Measurements from ENCODE around the gene STARD13. TPM values are rescaled to one million over a fixed set of nuclear protein-coding genes. Genes with fewer than 3 reads are reported as not detected.

The STARD13 gene
- total RNA-seq, 1 donor, result 11.0 TPM

DNA sequence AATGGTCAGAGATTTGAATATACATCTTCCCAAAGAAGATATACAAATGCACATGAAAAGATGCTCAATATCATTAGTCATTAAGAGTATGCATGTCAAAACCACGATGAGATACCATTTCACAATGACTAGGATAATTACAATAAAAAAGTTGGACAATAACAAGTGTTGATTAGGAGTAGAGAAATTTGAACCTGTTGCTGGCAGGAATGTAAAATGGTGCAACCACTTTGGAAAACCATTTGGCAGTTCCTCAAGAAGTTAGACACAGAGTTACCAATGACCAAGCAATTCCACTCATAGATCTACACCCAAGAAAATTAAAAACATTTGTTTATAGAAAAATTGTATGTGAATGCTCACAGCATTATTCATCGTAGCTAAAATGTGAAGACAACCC, 33.2 kb upstream of the STARD13 start:
- no peak overlapping the region for H3K4me3 ChIP-seq (ENCODE audit: low read depth, low read length)
- DNase-seq (ENCODE audit: low read depth), result no peak
- TF ChIP-seq, protein P1, sequence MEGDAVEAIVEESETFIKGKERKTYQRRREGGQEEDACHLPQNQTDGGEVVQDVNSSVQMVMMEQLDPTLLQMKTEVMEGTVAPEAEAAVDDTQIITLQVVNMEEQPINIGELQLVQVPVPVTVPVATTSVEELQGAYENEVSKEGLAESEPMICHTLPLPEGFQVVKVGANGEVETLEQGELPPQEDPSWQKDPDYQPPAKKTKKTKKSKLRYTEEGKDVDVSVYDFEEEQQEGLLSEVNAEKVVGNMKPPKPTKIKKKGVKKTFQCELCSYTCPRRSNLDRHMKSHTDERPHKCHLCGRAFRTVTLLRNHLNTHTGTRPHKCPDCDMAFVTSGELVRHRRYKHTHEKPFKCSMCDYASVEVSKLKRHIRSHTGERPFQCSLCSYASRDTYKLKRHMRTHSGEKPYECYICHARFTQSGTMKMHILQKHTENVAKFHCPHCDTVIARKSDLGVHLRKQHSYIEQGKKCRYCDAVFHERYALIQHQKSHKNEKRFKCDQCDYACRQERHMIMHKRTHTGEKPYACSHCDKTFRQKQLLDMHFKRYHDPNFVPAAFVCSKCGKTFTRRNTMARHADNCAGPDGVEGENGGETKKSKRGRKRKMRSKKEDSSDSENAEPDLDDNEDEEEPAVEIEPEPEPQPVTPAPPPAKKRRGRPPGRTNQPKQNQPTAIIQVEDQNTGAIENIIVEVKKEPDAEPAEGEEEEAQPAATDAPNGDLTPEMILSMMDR (IDR thresholded peaks at IDR 0.05; ENCODE audit: insufficient read depth, low read length), result no peak

- no peak for DNase-seq (ENCODE audit: low read depth)
- no peak overlapping the region for H3K4me3 ChIP-seq (ENCODE audit: low read depth, low read length)
- TF ChIP-seq, protein P1 (IDR thresholded peaks at IDR 0.05; ENCODE audit: insufficient read depth, low read length), result no peak
These were observed 32.5 kb upstream of the STARD13 start for GRCh38 chr13:33318037-33318436.

GRCh38 chr13:33316890-33317289, 31.3 kb upstream of the STARD13 start:
- H3K4me3 ChIP-seq (ENCODE audit: low read depth, low read length), result no peak overlapping the region
- DNase-seq (ENCODE audit: low read depth), result no peak
- TF ChIP-seq, protein P1 (IDR thresholded peaks at IDR 0.05; ENCODE audit: insufficient read depth, low read length), result no peak

DNA sequence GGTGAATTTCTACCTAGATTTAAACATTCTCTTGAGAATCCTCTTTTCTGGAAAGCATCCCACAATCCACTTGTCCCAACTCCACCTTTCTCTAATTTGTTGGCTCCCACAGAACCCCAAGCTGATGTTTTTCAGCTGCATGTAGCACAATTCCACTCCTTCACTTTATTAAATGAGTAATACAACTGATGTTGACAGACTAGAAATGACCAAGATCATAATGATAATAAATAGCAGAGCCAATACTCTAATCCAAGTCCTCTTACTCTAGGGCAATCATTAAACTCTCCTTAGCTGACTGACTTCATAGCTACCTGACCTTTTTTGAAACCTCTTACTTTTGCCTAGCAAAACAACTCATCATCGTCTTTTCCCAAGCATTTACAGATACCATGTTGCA, 27.9 kb upstream of the STARD13 start:
- TF ChIP-seq, protein P1 (IDR thresholded peaks at IDR 0.05; ENCODE audit: insufficient read depth, low read length), result no peak
- no peak overlapping the region for H3K4me3 ChIP-seq (ENCODE audit: low read depth, low read length)
- no peak for DNase-seq (ENCODE audit: low read depth)

GRCh38 chr13:33312861-33313212, 27.3 kb upstream of the STARD13 start:
- TF ChIP-seq, protein P1 (IDR thresholded peaks at IDR 0.05; ENCODE audit: insufficient read depth, low read length), result no peak
- no peak overlapping the region for H3K4me3 ChIP-seq (ENCODE audit: low read depth, low read length)
- no peak for DNase-seq (ENCODE audit: low read depth)

DNA sequence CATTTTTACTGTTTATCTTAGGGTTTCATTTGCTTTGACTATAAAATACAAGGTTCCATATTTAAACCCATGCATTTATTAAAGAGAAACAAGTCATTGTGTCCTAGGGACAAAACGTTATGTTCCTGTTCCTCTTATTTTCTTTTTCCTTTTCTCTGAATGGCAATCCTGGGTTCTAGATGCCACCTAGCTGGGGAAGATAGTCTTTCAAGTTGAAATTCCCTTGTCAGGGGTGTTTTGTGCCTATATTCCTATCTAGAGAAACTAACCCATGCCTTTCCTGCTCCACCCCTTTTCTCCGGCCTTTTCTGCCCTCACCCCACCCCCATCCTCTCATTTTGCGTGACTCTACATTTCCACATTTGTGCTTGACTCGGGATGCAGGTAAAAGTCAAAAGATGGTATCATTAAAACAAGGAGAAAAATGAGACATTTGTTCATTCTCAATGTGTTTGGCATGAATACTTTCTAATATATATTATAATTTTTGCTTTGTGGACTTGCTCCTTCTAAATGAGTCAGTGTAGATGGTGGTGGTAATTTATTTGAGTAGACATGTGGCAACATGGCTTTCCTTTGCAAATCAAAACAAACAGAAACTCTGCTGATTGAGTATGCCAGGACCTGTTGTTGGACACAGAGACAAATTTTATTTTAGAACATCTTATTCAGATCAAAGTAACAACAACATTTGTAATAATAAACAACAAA, 26.8 kb upstream of the STARD13 start:
- H3K4me3 ChIP-seq (ENCODE audit: low read depth, low read length), result no peak overlapping the region
- DNase-seq (ENCODE audit: low read depth), result peak; percentile 48
- TF ChIP-seq, protein P1 (IDR thresholded peaks at IDR 0.05; ENCODE audit: insufficient read depth, low read length), result peak; percentile 33

- H3K4me3 ChIP-seq (ENCODE audit: low read depth, low read length), result no peak overlapping the region
- no peak for DNase-seq (ENCODE audit: low read depth)
- TF ChIP-seq, protein P1 (IDR thresholded peaks at IDR 0.05; ENCODE audit: insufficient read depth, low read length), result no peak
These were observed 25.5 kb upstream of the STARD13 start for GRCh38 chr13:33311040-33311439.

Data from fibroblast of the aortic adventitia (primary cell).